DND-41 (cell line): Measurements from ENCODE around the gene ENTPD6.

Experiments
- ATAC-seq: fragments of 200-7000 bp; cut with Tn5 transposase; 3 replicates; pipeline ENCODE4 v1.9.1; 2021; ENCODE audit warnings: low read depth; ENCODE audit not compliant: insufficient read depth
- DNase-seq: peaks from one replicate; pipeline ENCODE4 v3.0.0-alpha.2; 2020
- H2AFZ ChIP-seq: 2 replicates; pipeline ENCODE4 v1.6.0; 2012; ENCODE audit warnings: low read depth, low read length
- H3K27ac ChIP-seq: 2 replicates; pipeline ENCODE4 v1.5.1; 2012; ENCODE audit warnings: low read length, inconsistent platforms
- H3K27me3 ChIP-seq: fragments of 200-600 bp; sonication (generic); 2 replicates; pipeline ENCODE4 v1.6.0; 2012; ENCODE audit warnings: low read length, mild to moderate bottlenecking, inconsistent platforms; ENCODE audit not compliant: insufficient read depth, poor library complexity
- H3K36me3 ChIP-seq: 2 replicates; pipeline ENCODE4 v1.5.1; 2012; ENCODE audit warnings: low read length, inconsistent platforms; ENCODE audit not compliant: insufficient read depth
- H3K4me1 ChIP-seq: 2 replicates; pipeline ENCODE4 v1.5.1; 2012; ENCODE audit warnings: mild to moderate bottlenecking, low read length; ENCODE audit not compliant: insufficient read depth
- H3K4me2 ChIP-seq: 2 replicates; pipeline ENCODE4 v1.6.0; 2012; ENCODE audit warnings: mild to moderate bottlenecking, moderate library complexity, low read length, inconsistent platforms; ENCODE audit not compliant: insufficient read depth
- H3K4me3 ChIP-seq, 2 experiments: fragments of 200-600 bp in 1 of 2; shearing (Covaris generic) in 1 of 2; 2 replicates each; pipeline ENCODE4 v1.5.1; 2012 to 2016; ENCODE audit warnings: inconsistent platforms in 2 of 2, low read length in 2 of 2, mild to moderate bottlenecking in 2 of 2, low read depth in 1 of 2, moderate library complexity in 1 of 2
- H3K79me2 ChIP-seq: 2 replicates; pipeline ENCODE4 v1.6.0; 2012; ENCODE audit warnings: low read length, inconsistent platforms; ENCODE audit not compliant: insufficient read depth
- H3K9ac ChIP-seq: 2 replicates; pipeline ENCODE4 v1.6.0; 2012; ENCODE audit warnings: low read depth, mild to moderate bottlenecking, inconsistent platforms, low read length, moderate library complexity
- H3K9me3 ChIP-seq: 2 replicates; pipeline ENCODE4 v1.5.1; 2012; ENCODE audit warnings: low read length, moderate library complexity, mild to moderate bottlenecking, inconsistent platforms; ENCODE audit not compliant: insufficient read depth, severe bottlenecking
- H4K20me1 ChIP-seq: 2 replicates; pipeline ENCODE4 v1.6.0; 2012; ENCODE audit warnings: low read length; ENCODE audit not compliant: insufficient read depth
- CTCF ChIP-seq: IDR thresholded peaks from 2 replicates; pipeline ENCODE4 v1.5.1; 2012; ENCODE audit warnings: borderline replicate concordance, low read length, moderate library complexity, mild to moderate bottlenecking; ENCODE audit not compliant: poor library complexity, severe bottlenecking; ENCODE audit errors: extremely low read depth
- EZH2 ChIP-seq: IDR thresholded peaks from 3 replicates; pipeline ENCODE4 v1.6.1; 2012; ENCODE audit warnings: borderline replicate concordance, low read depth, mild to moderate bottlenecking, moderate library complexity, low read length, inconsistent platforms; ENCODE audit not compliant: severe bottlenecking

Gene ENTPD6

GRCh38 chr20:25252686-25253421, 57.3 kb downstream of the ENTPD6 start:
- DNase-seq (no peak), ATAC-seq (no peak)
- no peak overlapping the region for H3K4me2 ChIP-seq
- no peak overlapping the region for H3K4me3 ChIP-seq
- TF ChIP-seq EZH2 = no peak
- H3K36me3 ChIP-seq = peaks cover 46% of the 10 kb centered on the region
- H3K79me2 ChIP-seq = peaks cover 92% of the 10 kb centered on the region
- H3K9ac ChIP-seq = no peak overlapping the region
- no peaks in the 10 kb centered on the region for H3K9me3 ChIP-seq
- no peaks in the 10 kb centered on the region for H3K27me3 ChIP-seq
- H3K27ac ChIP-seq = peak overlapping the region; percentile 34; the same call in 1 of the 2 replicates
- H2AFZ ChIP-seq = no peak overlapping the region
- H3K4me1 ChIP-seq = peaks cover 36% of the 10 kb centered on the region
- peaks cover 51% of the 10 kb centered on the region for H4K20me1 ChIP-seq

- H3K9ac ChIP-seq = no peak overlapping the region
- H4K20me1 ChIP-seq = peaks cover 57% of the 10 kb centered on the region
- H3K79me2 ChIP-seq = peaks cover 92% of the 10 kb centered on the region
- H3K4me2 ChIP-seq = no peak overlapping the region
- no peak overlapping the region for H3K4me3 ChIP-seq
- H3K27ac ChIP-seq = no peak overlapping the region
- no peak for ATAC-seq
- no peaks in the 10 kb centered on the region for H3K27me3 ChIP-seq
- no peak overlapping the region for H2AFZ ChIP-seq
- H3K36me3 ChIP-seq = peaks cover 50% of the 10 kb centered on the region
- DNase-seq = no peak
- TF ChIP-seq CTCF = no peak
- TF ChIP-seq EZH2 = no peak
- H3K9me3 ChIP-seq = no peaks in the 10 kb centered on the region
- peaks cover 36% of the 10 kb centered on the region for H3K4me1 ChIP-seq
Observed at GRCh38 chr20:25253606-25254275, 58.2 kb downstream of the ENTPD6 start.

- Histone ChIP-seq H3K79me2 (peaks cover 88% of the 10 kb centered on the region), H3K4me2 (no peak overlapping the region), H3K27me3 (no peaks in the 10 kb centered on the region), H3K4me3 (no peak overlapping the region), H3K9me3 (no peaks in the 10 kb centered on the region), H3K4me1 (peaks cover 32% of the 10 kb centered on the region), H3K27ac (no peak overlapping the region), H3K36me3 (peaks cover 58% of the 10 kb centered on the region), H3K9ac (no peak overlapping the region), H4K20me1 (peaks cover 59% of the 10 kb centered on the region), H2AFZ (no peak overlapping the region)
- ATAC-seq (no peak), DNase-seq (no peak)
- TF ChIP-seq CTCF (no peak), EZH2 (no peak)
Observed at GRCh38 chr20:25254571-25254970, 59.1 kb downstream of the ENTPD6 start.

DNA sequence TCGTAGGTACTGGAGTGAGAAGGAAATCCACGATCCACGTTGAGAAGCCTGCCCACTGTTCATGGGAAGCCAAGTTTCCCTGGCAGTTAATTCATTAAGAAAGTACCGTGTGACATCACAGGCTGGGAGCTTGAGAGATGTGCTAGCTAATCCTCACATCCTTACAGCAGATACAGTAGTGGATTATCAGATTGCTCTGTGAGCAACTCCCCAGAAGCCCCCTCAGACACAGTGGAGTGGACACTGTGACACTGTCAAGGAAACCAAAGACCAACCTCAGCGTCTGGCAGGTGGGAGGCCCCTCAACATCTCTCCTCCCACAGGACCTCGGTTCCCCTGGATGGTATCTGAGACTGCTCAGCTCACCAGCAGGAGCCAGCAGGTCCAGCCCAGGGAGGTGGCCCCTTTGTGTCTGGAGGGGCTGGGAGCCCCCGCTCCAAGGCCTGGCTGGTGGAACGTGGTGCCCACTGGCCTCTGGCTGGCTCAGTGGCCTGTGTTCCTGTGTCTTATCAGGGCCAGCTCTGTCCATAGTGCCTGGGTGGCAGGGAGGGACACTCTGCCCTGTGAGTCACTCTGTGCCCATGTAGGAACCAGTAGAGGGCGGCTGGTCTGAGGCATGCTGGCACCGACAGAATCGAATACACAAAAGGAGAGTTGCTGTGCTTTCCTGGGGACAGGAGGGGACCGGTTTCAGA, 59.6 kb downstream of the ENTPD6 start:
- Histone ChIP-seq H3K27ac (no peak overlapping the region), H3K4me1 (peaks cover 27% of the 10 kb centered on the region), H3K79me2 (peaks cover 83% of the 10 kb centered on the region), H3K9ac (no peak overlapping the region), H3K9me3 (no peaks in the 10 kb centered on the region), H3K36me3 (peaks cover 63% of the 10 kb centered on the region), H2AFZ (no peak overlapping the region), H3K4me3 (no peak overlapping the region), H3K27me3 (no peaks in the 10 kb centered on the region), H4K20me1 (peaks cover 56% of the 10 kb centered on the region), H3K4me2 (no peak overlapping the region; the same call in 1 of the 2 replicates)
- DNase-seq = no peak
- no peak; the same call in 2 of the 3 replicates for ATAC-seq
- no peak for TF ChIP-seq EZH2
- no peak for TF ChIP-seq CTCF
